HG02884 (cell line): ENCODE results near the gene P2RY2.

Source experiments
- ATAC-seq: cut with Tn5 transposase; IDR thresholded peaks from one replicate; pipeline ENCODE4 v1.9.1; 2021; ENCODE audit warnings: mild to moderate bottlenecking, moderate library complexity; ENCODE audit not compliant: unreplicated experiment

P2RY2 gene

GRCh38 chr11:73204711-73205121 lies 13.4 kb upstream of the P2RY2 start:
- ATAC-seq, result no peak

- no peak for ATAC-seq
These were observed 12.3 kb upstream of the P2RY2 start for GRCh38 chr11:73205661-73206343.

GRCh38 chr11:73206801-73207200 lies 11.3 kb upstream of the P2RY2 start:
- ATAC-seq, result no peak

- ATAC-seq, result no peak
These were observed 8.2 kb upstream of the P2RY2 start for GRCh38 chr11:73209892-73210291.

- ATAC-seq, result no peak
These were observed 7.0 kb upstream of the P2RY2 start for GRCh38 chr11:73210916-73211667.

- ATAC-seq, result no peak
These were observed 4.6 kb upstream of the P2RY2 start for GRCh38 chr11:73213196-73214143.

GRCh38 chr11:73215191-73216134 lies 2.6 kb upstream of the P2RY2 start:
- no peak for ATAC-seq

GRCh38 chr11:73216465-73216864 lies 1.6 kb upstream of the P2RY2 start:
- ATAC-seq, result no peak

GRCh38 chr11:73217131-73217809 lies 811 bp upstream of the P2RY2 start:
- no peak for ATAC-seq

- no peak for ATAC-seq
These were observed 323 bp upstream of the P2RY2 start for GRCh38 chr11:73217810-73218105.

GRCh38 chr11:73218830-73219215 lies 742 bp downstream of the P2RY2 start:
- no peak for ATAC-seq

GRCh38 chr11:73219396-73220285 lies 1.6 kb downstream of the P2RY2 start:
- no peak for ATAC-seq

GRCh38 chr11:73221451-73221850 lies 3.4 kb downstream of the P2RY2 start:
- ATAC-seq, result no peak

- no peak for ATAC-seq
These were observed 3.9 kb downstream of the P2RY2 start for GRCh38 chr11:73221996-73222395.

- ATAC-seq, result no peak
These were observed 6.1 kb downstream of the P2RY2 start for GRCh38 chr11:73223998-73224730.

GRCh38 chr11:73225001-73225686 lies 7.1 kb downstream of the P2RY2 start:
- no peak for ATAC-seq

GRCh38 chr11:73225851-73226250 lies 7.8 kb downstream of the P2RY2 start:
- ATAC-seq, result no peak
